ENCODE data around the gene ADCY5.

The ADCY5 gene

GRCh38 chr3:123458255-123458654 is 9.4 kb upstream of the ADCY5 start:
- no peak for DNase-seq (ENCODE audit: low read depth in 2 of 2)

- DNase-seq (ENCODE audit: low read depth in 2 of 2) = no peak
Measured at GRCh38 chr3:123457841-123458240, 9.0 kb upstream of the ADCY5 start.

- no peak for DNase-seq (ENCODE audit: low read depth in 2 of 2)
Measured at GRCh38 chr3:123453675-123454074, 4.8 kb upstream of the ADCY5 start.

- no peak for DNase-seq (ENCODE audit: low read depth in 2 of 2)
Measured at GRCh38 chr3:123451186-123451585, 2.3 kb upstream of the ADCY5 start.

- no peak for DNase-seq (ENCODE audit: low read depth in 2 of 2)
Measured at GRCh38 chr3:123449997-123450604, 1.2 kb upstream of the ADCY5 start.

GRCh38 chr3:123449102-123449996 is 459 bp upstream of the ADCY5 start:
- no peak for DNase-seq (ENCODE audit: low read depth in 2 of 2)

- no peak for DNase-seq (ENCODE audit: low read depth in 2 of 2)
Measured at GRCh38 chr3:123447749-123448517, 957 bp downstream of the ADCY5 start.

GRCh38 chr3:123447416-123447748 is 1.5 kb downstream of the ADCY5 start:
- no peak for DNase-seq (ENCODE audit: low read depth in 2 of 2)

GRCh38 chr3:123446610-123447109 is 2.2 kb downstream of the ADCY5 start:
- DNase-seq (ENCODE audit: low read depth in 2 of 2) = no peak

- no peak for DNase-seq (ENCODE audit: low read depth in 2 of 2)
Measured at GRCh38 chr3:123446210-123446609, 2.7 kb downstream of the ADCY5 start.

- DNase-seq (ENCODE audit: low read depth in 2 of 2) = no peak
Measured at GRCh38 chr3:123445702-123446101, 3.2 kb downstream of the ADCY5 start.

GRCh38 chr3:123444744-123445143 is 4.1 kb downstream of the ADCY5 start:
- DNase-seq (ENCODE audit: low read depth in 2 of 2) = no peak

- no peak for DNase-seq (ENCODE audit: low read depth in 2 of 2)
Measured at GRCh38 chr3:123444023-123444422, 4.9 kb downstream of the ADCY5 start.

- no peak for DNase-seq (ENCODE audit: low read depth in 2 of 2)
Measured at GRCh38 chr3:123442908-123443307, 6.0 kb downstream of the ADCY5 start.

GRCh38 chr3:123442125-123442524 is 6.8 kb downstream of the ADCY5 start:
- no peak for DNase-seq (ENCODE audit: low read depth in 2 of 2)

GRCh38 chr3:123439806-123440580 is 8.9 kb downstream of the ADCY5 start:
- DNase-seq (ENCODE audit: low read depth in 2 of 2) = no peak

GRCh38 chr3:123432832-123433523 is 15.9 kb downstream of the ADCY5 start:
- no peak for DNase-seq (ENCODE audit: low read depth in 2 of 2)

- DNase-seq (ENCODE audit: low read depth in 2 of 2) = no peak
Measured at GRCh38 chr3:123431658-123432324, 17.1 kb downstream of the ADCY5 start.

- no peak for DNase-seq (ENCODE audit: low read depth in 2 of 2)
Measured at GRCh38 chr3:123431007-123431657, 17.8 kb downstream of the ADCY5 start.

GRCh38 chr3:123430266-123430665 is 18.6 kb downstream of the ADCY5 start:
- no peak for DNase-seq (ENCODE audit: low read depth in 2 of 2)

Data from stimulated activated CD8-positive, alpha-beta memory T cell treated with anti-CD3 and anti-CD28 coated beads, Interleukin-7, amount 100 ng/mL, for 4 hours (primary cell).